ENCODE results near the gene NDE1.
"Not testable (repeated sequence)": the region's sequence is repeated elsewhere in the genome, so short reads cannot be mapped to it uniquely, and the experiment has no call there.

Gene NDE1

DNA sequence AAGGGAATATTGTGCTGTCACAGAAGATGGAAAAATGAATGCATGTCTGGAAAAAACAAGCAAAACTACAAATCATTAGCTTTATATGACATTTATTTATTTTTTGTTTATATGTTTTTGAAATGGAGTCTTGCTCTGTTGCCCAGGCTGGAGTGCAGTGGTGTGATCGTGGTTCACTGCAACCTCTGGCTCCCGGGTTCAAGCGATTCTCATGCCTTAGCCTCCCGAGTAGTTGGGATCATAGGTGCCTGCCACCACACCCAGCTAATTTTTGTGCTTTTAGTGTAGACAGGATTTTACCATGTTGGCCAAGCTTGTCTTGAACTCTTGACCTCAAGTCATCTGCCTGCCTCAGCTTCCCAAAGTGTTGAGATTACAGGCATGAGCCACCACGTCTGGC lies 8.5 kb downstream of the NDE1 start:
- no peaks in the 10 kb centered on the region for H3K27me3 ChIP-seq (replicated peaks; ENCODE audit: control insufficient read depth, insufficient read depth, low read length)
- no peak for TF ChIP-seq CTCF (IDR thresholded peaks at IDR 0.05; ENCODE audit: insufficient read depth, low read length, poor library complexity, severe bottlenecking)
- DNase-seq (ENCODE audit: extremely low read depth, insufficient read length) = no peak
- peaks cover 20% of the 10 kb centered on the region for H3K36me3 ChIP-seq (ENCODE audit: control insufficient read depth, insufficient read depth, low read length)
- H3K4me3 ChIP-seq (replicated peaks; ENCODE audit: low read depth, low read length) = no peak overlapping the region

GRCh38 chr16:15660203-15660601 lies 10.2 kb downstream of the NDE1 start:
- Histone ChIP-seq H3K36me3 (ENCODE audit: control insufficient read depth, insufficient read depth, low read length) (peaks cover 20% of the 10 kb centered on the region), H3K4me3 (replicated peaks; ENCODE audit: low read depth, low read length) (no peak overlapping the region), H3K27me3 (replicated peaks; ENCODE audit: control insufficient read depth, insufficient read depth, low read length) (no peaks in the 10 kb centered on the region)
- TF ChIP-seq CTCF (IDR thresholded peaks at IDR 0.05; ENCODE audit: insufficient read depth, low read length, poor library complexity, severe bottlenecking) = no peak
- no peak for DNase-seq (ENCODE audit: extremely low read depth, insufficient read length)

- Histone ChIP-seq H3K36me3 (ENCODE audit: control insufficient read depth, insufficient read depth, low read length) (peaks cover 28% of the 10 kb centered on the region), H3K4me3 (replicated peaks; ENCODE audit: low read depth, low read length) (no peak overlapping the region)
Observed at GRCh38 chr16:15665107-15665506, 15.1 kb downstream of the NDE1 start.

GRCh38 chr16:15667091-15667742 lies 17.2 kb downstream of the NDE1 start:
- peaks cover 23% of the 10 kb centered on the region for H3K36me3 ChIP-seq (ENCODE audit: control insufficient read depth, insufficient read depth, low read length)
- TF ChIP-seq CTCF (IDR thresholded peaks at IDR 0.05; ENCODE audit: insufficient read depth, low read length, poor library complexity, severe bottlenecking) = no peak
- H3K27me3 ChIP-seq (replicated peaks; ENCODE audit: control insufficient read depth, insufficient read depth, low read length) = no peaks in the 10 kb centered on the region
- DNase-seq (ENCODE audit: extremely low read depth, insufficient read length) = no peak
- H3K4me3 ChIP-seq (replicated peaks; ENCODE audit: low read depth, low read length) = no peak overlapping the region

More at GRCh38 chr16:15665107-15665506, 15.1 kb downstream of the NDE1 start:
- no peak for TF ChIP-seq CTCF (IDR thresholded peaks at IDR 0.05; ENCODE audit: insufficient read depth, low read length, poor library complexity, severe bottlenecking)
- DNase-seq (ENCODE audit: extremely low read depth, insufficient read length) = no peak
- H3K27me3 ChIP-seq (replicated peaks; ENCODE audit: control insufficient read depth, insufficient read depth, low read length) = no peaks in the 10 kb centered on the region

GRCh38 chr16:15671530-15672117 lies 21.6 kb downstream of the NDE1 start:
- Histone ChIP-seq H3K4me3 (replicated peaks; ENCODE audit: low read depth, low read length) (no peak overlapping the region), H3K36me3 (ENCODE audit: control insufficient read depth, insufficient read depth, low read length) (peaks cover 36% of the 10 kb centered on the region), H3K27me3 (replicated peaks; ENCODE audit: control insufficient read depth, insufficient read depth, low read length) (no peaks in the 10 kb centered on the region)
- no peak for TF ChIP-seq CTCF (IDR thresholded peaks at IDR 0.05; ENCODE audit: insufficient read depth, low read length, poor library complexity, severe bottlenecking)
- DNase-seq (ENCODE audit: extremely low read depth, insufficient read length) = no peak

DNA sequence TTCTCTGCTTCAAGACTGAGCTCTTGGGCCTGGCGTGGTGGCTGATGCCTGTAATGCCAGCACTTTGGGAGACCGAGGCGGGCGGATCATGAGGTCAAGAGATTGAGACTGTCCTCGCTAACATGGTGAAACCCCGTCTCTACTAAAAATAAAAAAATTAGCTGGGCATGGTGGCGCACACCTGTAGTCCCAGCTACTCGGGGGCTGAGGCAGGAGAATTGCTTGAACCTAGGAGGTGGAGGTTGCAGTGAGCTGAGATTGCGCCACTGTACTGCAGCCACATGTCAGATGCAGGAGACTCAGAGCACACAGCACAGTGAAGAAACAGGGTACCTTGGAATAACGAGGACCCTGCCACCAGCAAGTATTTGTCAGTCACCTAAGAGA lies 22.1 kb downstream of the NDE1 start:
- DNase-seq (ENCODE audit: extremely low read depth, insufficient read length); H3K27me3 ChIP-seq (replicated peaks; ENCODE audit: control insufficient read depth, insufficient read depth, low read length); H3K4me3 ChIP-seq (replicated peaks; ENCODE audit: low read depth, low read length): not testable (repeated sequence)
- H3K36me3 ChIP-seq (ENCODE audit: control insufficient read depth, insufficient read depth, low read length) = peaks cover 37% of the 10 kb centered on the region

All from GM06990 (cell line).